GM23338 (cell line): ENCODE data around the gene PDE5A. TPM values are rescaled to one million over a fixed set of nuclear protein-coding genes. Genes with fewer than 3 reads are reported as not detected.
"Not testable (repeated sequence)": the region's sequence is repeated elsewhere in the genome, so short reads cannot be mapped to it uniquely, and the experiment has no call there.

Source experiments
- ATAC-seq: fragments of 200-7000 bp; cut with Tn5 transposase; 3 replicates; pipeline ENCODE4 v1.9.1; 2020
- DNase-seq: peaks from one replicate; pipeline ENCODE4 v3.0.0-alpha.2; 2015; ENCODE audit warnings: low spot score
- H2AFZ ChIP-seq: fragments of 200-600 bp; sonication (generic); 2 replicates; pipeline ENCODE4 v1.8.0; 2016; ENCODE audit warnings: antibody characterized with exemption, mild to moderate bottlenecking, moderate library complexity
- H3F3A ChIP-seq: fragments of 200-600 bp; sonication (generic); replicated peaks from 2 replicates; pipeline ENCODE4 v1.8.0; 2017; ENCODE audit warnings: antibody characterized with exemption, mixed run types, low read depth
- H3K27ac ChIP-seq: fragments of 200-600 bp; sonication (generic); 2 replicates; pipeline ENCODE4 v1.6.1; 2016; ENCODE audit warnings: low read depth
- H3K27me3 ChIP-seq: fragments of 200-600 bp; sonication (generic); 2 replicates; pipeline ENCODE4 v1.8.0; 2016; ENCODE audit warnings: mild to moderate bottlenecking, mixed run types, moderate library complexity; ENCODE audit not compliant: insufficient read depth
- H3K36me3 ChIP-seq: fragments of 200-600 bp; sonication (generic); 2 replicates; pipeline ENCODE4 v1.8.0; 2016; ENCODE audit warnings: mild to moderate bottlenecking; ENCODE audit not compliant: insufficient read depth
- H3K4me1 ChIP-seq: fragments of 200-600 bp; sonication (generic); 2 replicates; pipeline ENCODE4 v1.8.0; 2016; ENCODE audit warnings: mild to moderate bottlenecking, moderate library complexity; ENCODE audit not compliant: insufficient read depth
- H3K4me2 ChIP-seq: fragments of 200-600 bp; sonication (generic); 2 replicates; pipeline ENCODE4 v1.7.1; 2017; ENCODE audit warnings: mixed run types
- H3K4me3 ChIP-seq: fragments of 200-600 bp; sonication (generic); 2 replicates; pipeline ENCODE4 v1.6.1; 2016; ENCODE audit warnings: mixed run types
- H3K79me2 ChIP-seq: fragments of 200-600 bp; sonication (generic); replicated peaks from 2 replicates; pipeline ENCODE4 v1.8.0; 2017; ENCODE audit warnings: mild to moderate bottlenecking; ENCODE audit not compliant: insufficient read depth
- H3K9me2 ChIP-seq: fragments of 200-600 bp; sonication (generic); 2 replicates; pipeline ENCODE4 v1.8.0; 2017; ENCODE audit not compliant: insufficient read depth
- H4K20me1 ChIP-seq: fragments of 200-600 bp; sonication (generic); replicated peaks from 2 replicates; pipeline ENCODE4 v1.8.0; 2017; ENCODE audit warnings: mild to moderate bottlenecking; ENCODE audit not compliant: insufficient read depth
- H3K27ac Mint-ChIP-seq: 2 replicates; pipeline ENCODE4 v1.8.0; 2020; ENCODE audit warnings: inconsistent platforms, mild to moderate bottlenecking, moderate library complexity, mixed read lengths
- H3K27me3 Mint-ChIP-seq: 3 replicates; pipeline ENCODE4 v1.8.0; 2022; ENCODE audit warnings: low read depth, mild to moderate bottlenecking, moderate library complexity, mixed read lengths, inconsistent platforms; ENCODE audit not compliant: insufficient read depth, poor library complexity
- H3K36me3 Mint-ChIP-seq: 3 replicates; pipeline ENCODE4 v1.8.0; 2021; ENCODE audit warnings: low read depth, mild to moderate bottlenecking, inconsistent platforms, moderate library complexity, mixed read lengths
- H3K4me1 Mint-ChIP-seq: 3 replicates; pipeline ENCODE4 v1.8.0; 2020; ENCODE audit warnings: mild to moderate bottlenecking, inconsistent platforms, mixed read lengths
- H3K4me3 Mint-ChIP-seq: 3 replicates; pipeline ENCODE4 v1.8.0; 2021; ENCODE audit warnings: moderate library complexity, mild to moderate bottlenecking, inconsistent platforms, mixed read lengths
- H3K9me3 Mint-ChIP-seq: 3 replicates; pipeline ENCODE4 v1.8.0; 2020; ENCODE audit warnings: moderate library complexity, mild to moderate bottlenecking, inconsistent platforms, mixed read lengths
- EZH2 ChIP-seq: fragments of 200-600 bp; sonication (generic); IDR thresholded peaks from one replicate; pipeline ENCODE4 v1.8.0; 2017; ENCODE audit warnings: antibody characterized with exemption, mild to moderate bottlenecking, low read depth; ENCODE audit not compliant: unreplicated experiment
- JUNB ChIP-seq: IDR thresholded peaks from one replicate; pipeline ENCODE4 v1.6.1; 2016; ENCODE audit warnings: antibody characterized with exemption; ENCODE audit not compliant: unreplicated experiment
- POLR2AphosphoS5 ChIP-seq: IDR thresholded peaks from 2 replicates; pipeline ENCODE4 v1.6.1; 2016; ENCODE audit warnings: antibody characterized with exemption, low read depth
- REST ChIP-seq: IDR thresholded peaks from one replicate; pipeline ENCODE4 v1.6.1; 2018; ENCODE audit warnings: antibody characterized with exemption; ENCODE audit not compliant: unreplicated experiment
- STAT1 ChIP-seq: IDR thresholded peaks from one replicate; pipeline ENCODE4 v1.6.1; 2016; ENCODE audit warnings: antibody characterized with exemption; ENCODE audit not compliant: unreplicated experiment
- ZNF331 ChIP-seq: fragments of 250-450 bp; sonication (Bioruptor Pico); IDR thresholded peaks from 2 replicates; pipeline ENCODE4 v1.5.0; 2020; ENCODE audit warnings: low read depth, mild to moderate bottlenecking, moderate library complexity
- polyA plus RNA-seq: library from polyadenylated mRNA; unstranded; fragments of >200 nt; fragmentation: Nextera tagmentation; extraction: Ambion mirVana; gene quantifications from 2 replicates; pipeline ENCODE4 v1.2.1, GENCODE V29; 2016
- total RNA-seq: library from RNA; depleted of rRNA; stranded (reverse); fragments of >200 nt; shearing (Covaris generic); gene quantifications from 2 replicates; pipeline ENCODE4 v1.2.3, GENCODE V29; 2014
- TF ChIP-seq, protein P1 (sequence below), 2 experiments: fragments of 200-600 bp in 1 of 2; sonication (generic) in 1 of 2; conservative IDR thresholded peaks; 2 replicates each; pipeline versions ENCODE4 v1.5.1 to v1.6.1; 2016 to 2017; ENCODE audit warnings: antibody characterized with exemption in 2 of 2, low read depth in 2 of 2, mild to moderate bottlenecking in 2 of 2, moderate library complexity in 1 of 2

Gene PDE5A
- total and polyA plus RNA-seq, 2 experiments from 2014 or later: 15.0 to 22.6 TPM

DNA sequence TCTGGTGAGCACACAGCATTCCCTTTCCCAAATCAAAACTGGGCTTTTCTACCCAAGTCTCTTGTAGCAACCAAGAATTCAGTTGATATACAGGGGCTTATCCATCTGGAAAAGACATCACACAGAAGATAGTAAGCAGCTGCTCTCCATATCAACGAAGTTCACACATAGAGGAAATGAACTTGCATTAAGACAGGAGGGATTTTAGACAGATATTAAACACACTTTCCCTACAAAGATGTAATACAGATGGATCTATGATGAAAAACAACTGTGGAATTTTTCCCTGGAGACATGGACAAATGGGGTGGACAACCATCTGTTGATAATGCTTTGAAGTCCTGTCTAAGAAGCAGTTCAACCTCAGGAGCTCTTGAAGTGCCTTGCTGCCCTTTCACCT, 9.8 kb upstream of the PDE5A start:
- Mint-ChIP-seq H3K9me3 (no peaks in the 10 kb centered on the region; the same call in 2 of the 3 replicates), H3K36me3 (no peaks in the 10 kb centered on the region), H3K4me1 (no peaks in the 10 kb centered on the region), H3K4me3 (no peak overlapping the region), H3K27me3 (no peaks in the 10 kb centered on the region), H3K27ac (no peak overlapping the region)
- no peaks in the 10 kb centered on the region for H3F3A ChIP-seq
- no peaks in the 10 kb centered on the region for H3K4me1 ChIP-seq
- H2AFZ ChIP-seq: no peak overlapping the region
- TF ChIP-seq JUNB (no peak), REST (no peak), STAT1 (no peak), ZNF331 (CRISPR knock-in tag) (no peak), POLR2AphosphoS5 (no peak), EZH2 (no peak)
- TF ChIP-seq, protein P1, sequence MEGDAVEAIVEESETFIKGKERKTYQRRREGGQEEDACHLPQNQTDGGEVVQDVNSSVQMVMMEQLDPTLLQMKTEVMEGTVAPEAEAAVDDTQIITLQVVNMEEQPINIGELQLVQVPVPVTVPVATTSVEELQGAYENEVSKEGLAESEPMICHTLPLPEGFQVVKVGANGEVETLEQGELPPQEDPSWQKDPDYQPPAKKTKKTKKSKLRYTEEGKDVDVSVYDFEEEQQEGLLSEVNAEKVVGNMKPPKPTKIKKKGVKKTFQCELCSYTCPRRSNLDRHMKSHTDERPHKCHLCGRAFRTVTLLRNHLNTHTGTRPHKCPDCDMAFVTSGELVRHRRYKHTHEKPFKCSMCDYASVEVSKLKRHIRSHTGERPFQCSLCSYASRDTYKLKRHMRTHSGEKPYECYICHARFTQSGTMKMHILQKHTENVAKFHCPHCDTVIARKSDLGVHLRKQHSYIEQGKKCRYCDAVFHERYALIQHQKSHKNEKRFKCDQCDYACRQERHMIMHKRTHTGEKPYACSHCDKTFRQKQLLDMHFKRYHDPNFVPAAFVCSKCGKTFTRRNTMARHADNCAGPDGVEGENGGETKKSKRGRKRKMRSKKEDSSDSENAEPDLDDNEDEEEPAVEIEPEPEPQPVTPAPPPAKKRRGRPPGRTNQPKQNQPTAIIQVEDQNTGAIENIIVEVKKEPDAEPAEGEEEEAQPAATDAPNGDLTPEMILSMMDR (conservative IDR thresholded peaks at IDR 0.05; ENCODE audit: low read depth in 2 of 2): no peak
- no peaks in the 10 kb centered on the region for H4K20me1 ChIP-seq
- no peaks in the 10 kb centered on the region for H3K27me3 ChIP-seq
- peaks cover 6% of the 10 kb centered on the region; the same call in 1 of the 2 replicates for H3K9me2 ChIP-seq
- ATAC-seq: no peak
- no peaks in the 10 kb centered on the region for H3K79me2 ChIP-seq
- DNase-seq: no peak
- no peak overlapping the region for H3K27ac ChIP-seq
- no peak overlapping the region for H3K4me3 ChIP-seq
- no peak overlapping the region for H3K4me2 ChIP-seq
- H3K36me3 ChIP-seq: no peaks in the 10 kb centered on the region

DNA sequence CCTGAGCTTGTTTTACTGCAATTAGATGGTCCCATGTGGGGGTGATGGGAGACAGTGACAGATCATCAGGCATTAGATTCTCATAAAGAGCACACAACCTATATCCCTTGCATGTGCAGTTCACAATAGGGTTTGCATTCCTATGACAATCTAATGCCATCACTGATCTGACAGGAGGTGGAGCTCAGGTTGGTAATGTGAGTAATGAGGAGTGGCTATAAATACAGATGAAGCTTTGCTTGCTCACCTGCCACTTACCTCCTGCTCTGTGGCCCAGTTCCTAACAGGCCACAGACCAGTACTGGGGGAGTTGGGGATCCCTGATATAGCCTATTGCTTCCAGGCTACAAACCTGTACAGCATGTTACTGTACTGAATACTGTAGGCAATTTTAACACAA, 8.2 kb upstream of the PDE5A start:
- H3F3A ChIP-seq, H3K9me3 Mint-ChIP-seq, H3K27me3 Mint-ChIP-seq, H3K27me3 ChIP-seq, H3K79me2 ChIP-seq, H3K4me3 Mint-ChIP-seq, H3K4me1 Mint-ChIP-seq, H2AFZ ChIP-seq, H3K4me3 ChIP-seq, H3K9me2 ChIP-seq, H3K4me2 ChIP-seq, ATAC-seq, H3K36me3 Mint-ChIP-seq, H3K27ac Mint-ChIP-seq, H4K20me1 ChIP-seq, H3K36me3 ChIP-seq, H3K4me1 ChIP-seq, DNase-seq, H3K27ac ChIP-seq: not testable (repeated sequence)
